ENCODE data around the gene ITGA11.

Gene ITGA11

DNA sequence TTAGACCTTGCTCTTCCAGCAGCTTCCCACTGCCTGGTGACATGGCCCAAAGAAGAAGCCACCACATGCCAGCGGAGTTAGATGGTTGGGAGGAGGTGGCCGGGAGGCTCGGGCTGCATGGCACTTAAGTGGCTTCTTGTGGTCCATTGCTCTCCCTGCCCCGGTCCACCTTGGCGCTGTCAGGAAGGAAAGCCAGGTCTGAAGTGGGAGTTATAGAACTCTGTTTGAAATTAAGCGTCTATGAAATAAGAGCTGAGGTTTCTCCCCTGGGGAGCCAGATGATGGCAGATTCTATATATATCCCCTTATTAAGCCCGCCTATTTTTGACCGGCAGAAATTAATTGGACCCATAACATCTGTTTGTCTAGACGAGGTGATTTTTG, 61.2 kb downstream of the ITGA11 start:
- no peak for DNase-seq

DNA sequence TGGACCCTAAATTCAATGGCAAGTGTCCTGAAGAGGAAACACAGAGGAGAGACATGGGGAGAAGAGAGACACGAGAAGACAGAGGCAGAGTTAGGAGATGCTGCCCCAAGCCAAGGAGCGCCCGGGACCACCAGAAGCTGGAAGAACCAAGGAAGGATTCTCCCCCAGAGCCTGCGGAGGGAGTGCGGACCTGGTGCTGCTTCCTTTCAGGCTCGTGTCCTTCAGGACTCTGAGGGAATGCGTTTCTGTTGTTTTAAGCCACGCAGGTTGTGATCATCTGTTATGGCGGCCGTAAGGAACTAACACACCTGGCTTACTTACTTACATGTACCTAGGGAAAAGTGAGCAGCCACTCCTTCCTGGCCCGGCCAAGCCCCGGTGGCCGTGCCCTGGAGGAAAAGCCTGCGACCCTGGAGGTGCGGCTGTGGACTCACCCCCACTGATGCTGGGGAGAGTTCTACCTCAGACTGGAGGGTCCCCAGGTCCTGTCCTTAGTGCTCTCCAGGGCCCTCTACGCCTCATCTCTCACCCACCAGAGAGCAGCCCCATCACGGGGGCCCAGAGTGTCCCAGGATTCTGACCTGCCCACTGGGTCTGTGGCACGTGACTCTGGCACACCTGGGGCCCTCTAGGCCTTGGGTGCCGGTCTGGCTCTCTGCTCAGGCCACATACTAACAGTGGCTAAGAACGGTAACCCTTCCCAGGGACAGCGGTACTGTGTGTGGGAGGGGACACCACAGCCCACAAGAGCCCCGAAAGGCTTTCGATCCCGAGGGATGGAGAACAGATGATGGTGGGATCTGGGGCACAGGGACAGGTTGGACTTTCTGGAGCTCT, 61.8 kb downstream of the ITGA11 start:
- no peak for DNase-seq

DNA sequence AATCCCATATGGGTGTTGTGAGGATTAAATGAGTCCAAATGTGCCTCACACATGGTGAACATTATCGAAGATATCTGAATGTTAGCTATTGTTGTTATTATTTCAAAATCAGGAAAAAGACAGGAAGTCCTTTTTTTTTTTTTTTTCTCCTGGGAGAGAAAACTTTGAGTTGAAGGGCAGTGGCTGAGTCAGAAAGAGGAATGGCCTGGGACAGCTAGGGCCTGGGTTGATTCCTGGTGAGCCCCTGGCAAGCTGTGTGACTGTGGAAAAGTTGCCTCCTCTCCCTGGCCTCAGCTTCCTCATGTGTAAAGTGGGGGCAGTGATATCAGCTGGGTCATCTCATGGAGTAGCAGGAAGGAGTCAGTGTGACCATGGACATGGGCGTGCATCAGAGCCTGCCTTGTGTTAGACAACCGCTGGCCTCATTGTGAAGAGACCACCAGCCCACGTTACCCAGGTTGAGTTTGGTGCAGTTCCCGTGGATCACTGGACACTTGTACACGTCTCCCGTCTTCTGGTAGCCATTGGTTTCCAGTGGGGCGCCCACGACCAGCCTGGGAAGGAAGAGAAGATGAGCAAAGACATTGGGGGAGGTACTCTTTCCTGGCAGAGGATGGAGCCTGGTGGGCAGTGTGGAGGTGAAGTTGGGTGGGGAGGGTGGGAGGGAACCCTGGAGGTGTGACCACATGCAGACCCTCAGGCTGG, 63.1 kb downstream of the ITGA11 start:
- no peak for DNase-seq

DNA sequence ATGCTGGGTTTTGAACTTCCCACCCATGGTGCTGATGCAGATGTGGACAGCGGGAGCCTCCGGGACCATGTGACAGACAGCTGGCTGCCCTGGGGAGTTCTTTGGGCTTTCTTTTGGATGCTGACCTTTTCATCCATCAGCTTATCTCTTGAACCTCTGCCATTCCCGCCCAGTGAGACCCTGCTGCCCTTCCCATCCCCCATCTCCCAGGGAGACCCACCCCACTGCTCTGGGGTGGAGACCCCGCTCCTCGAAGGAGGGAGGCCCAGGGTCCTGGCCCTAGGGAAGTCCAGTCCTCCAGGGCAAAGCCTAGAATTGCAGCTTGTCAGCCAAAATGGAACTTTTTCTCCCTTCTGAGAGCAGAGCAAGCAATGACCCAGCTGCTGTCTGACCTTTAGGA, 64.0 kb downstream of the ITGA11 start:
- DNase-seq, result no peak

DNA sequence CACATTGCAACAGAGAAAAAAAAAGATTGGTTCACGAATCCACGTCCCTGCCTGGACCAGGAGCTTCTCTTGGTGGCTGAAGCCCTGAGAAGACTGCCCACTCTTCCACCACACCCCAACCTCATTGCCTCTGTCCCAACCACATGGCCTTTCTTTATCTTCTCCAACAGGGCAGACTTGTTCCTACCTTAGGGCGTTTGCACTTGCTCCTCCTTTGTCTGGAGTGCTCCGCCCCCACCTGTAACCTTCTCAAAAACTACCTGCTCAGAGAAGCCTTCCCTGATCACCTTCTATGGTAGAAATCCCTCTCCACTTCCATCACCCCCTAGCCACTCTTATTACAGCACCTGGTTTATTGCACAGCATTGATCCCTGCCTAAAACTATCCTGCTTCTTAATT, 64.7 kb downstream of the ITGA11 start:
- no peak for DNase-seq

DNA sequence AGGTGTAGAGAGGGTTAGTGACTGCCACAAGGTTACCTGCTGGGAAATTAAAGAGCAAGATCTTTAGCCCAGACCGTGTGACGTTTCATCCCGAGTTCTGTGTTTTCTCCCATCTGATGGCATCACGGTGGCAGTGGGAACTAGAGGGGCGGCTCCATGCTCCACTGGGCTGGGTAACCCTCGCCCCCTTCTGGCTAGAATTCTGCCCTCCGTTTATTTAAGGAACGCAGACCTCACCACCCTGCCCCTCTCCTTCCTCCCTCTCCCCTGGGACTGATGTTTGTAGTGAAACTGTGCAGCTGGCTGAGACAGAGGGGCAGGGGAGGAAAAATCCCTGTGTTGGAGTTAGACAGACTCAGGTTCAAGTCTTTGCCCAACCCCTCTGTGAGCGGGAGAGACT, 65.6 kb downstream of the ITGA11 start:
- no peak for DNase-seq

DNA sequence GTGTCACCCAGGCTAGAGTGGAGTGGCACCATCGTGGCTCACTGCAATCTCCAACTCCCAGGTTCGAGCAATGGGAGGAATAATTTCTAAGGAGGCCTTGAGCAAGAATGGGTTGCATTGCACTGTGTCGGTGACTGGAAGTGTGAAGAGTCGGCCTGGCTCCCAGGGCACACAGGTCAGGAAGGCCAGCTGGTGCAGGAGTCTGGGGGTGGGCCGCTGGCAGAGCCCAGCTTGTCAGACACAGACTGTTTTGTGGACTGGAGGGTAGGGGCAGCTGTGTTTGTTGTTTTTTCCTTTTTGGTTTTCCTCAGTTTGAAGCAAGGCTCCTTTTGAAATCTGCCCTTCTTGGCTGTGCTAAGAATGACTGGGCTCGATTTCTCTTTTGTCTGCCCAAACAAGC, 66.2 kb downstream of the ITGA11 start:
- DNase-seq, result no peak

DNA sequence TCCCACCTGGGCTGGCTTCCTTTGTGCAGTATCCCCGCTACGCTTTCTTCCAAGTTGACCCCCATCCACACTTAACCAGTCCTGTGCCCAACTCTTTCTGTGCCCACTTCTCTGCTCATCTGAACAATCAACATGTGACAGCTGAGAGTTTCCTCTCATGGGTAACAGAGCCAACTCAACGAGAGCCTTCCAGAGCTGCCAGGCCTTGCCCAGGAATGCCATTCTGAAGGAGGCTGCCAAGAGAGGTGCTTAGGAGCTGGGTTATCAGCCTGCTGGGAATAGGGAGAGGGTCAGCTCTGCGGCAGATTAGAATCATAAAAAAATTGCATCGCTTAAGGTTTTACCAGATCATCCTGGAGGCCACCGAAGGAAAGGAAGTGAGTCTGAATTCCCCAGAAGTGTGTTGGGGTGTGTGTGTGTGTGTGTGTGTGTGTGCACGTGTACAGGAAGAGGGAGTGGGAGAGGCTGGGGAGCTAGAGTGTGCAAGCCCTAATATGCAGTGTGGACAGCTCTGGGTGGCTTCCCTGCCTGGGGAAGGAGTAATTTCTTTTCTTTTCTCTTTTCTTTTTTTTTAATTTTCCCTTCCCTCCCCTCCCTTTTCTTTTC, 66.7 kb downstream of the ITGA11 start:
- no peak for DNase-seq

DNA sequence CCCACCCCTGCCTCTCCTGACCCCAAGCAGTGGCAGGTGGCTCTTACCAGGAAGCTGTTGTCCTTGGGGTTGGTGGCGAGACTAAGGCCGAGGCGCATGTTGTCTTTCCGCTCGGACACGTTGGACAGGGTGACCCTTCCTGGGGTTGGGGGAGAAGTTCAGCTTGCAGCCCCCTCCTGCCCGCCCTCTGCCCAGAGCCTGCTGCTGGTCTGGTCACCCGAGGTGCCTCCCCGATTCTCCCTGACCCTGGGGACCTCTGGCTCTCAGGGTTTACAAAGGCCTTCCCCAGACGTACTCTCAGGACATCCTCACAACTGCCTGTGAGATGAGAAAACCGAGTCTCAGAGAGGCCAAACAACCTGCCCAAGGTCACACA, 67.3 kb downstream of the ITGA11 start:
- no peak for DNase-seq

DNA sequence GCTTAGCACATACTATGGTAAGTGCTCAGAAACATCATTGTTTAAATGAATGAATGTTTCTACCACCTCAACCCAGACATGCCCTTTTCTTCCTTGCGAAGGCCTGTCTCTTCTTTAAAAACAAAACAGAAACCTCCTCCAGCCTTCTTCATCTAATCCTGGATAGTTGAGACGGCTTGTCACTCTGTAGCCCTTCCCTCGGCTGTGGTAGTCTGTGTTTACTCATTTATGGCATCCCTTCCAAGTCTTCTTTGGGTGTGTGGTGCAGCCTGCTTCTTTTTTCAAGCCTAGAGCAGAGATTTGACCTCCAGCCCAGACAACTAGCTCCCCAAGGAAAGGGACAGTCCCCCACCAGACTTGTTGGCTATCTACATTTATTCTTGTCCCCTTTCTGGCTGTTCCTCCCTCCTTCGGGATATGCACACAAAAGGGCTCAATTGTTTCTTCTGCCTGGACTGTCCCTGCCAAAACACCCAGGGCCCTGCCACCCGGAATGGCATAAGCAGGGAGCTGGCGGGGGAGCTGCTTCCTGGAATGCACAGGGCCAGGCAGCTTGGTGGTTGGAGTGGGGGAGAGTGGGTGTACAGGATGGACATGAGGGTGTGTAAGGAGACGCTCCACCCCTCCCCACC, 67.8 kb downstream of the ITGA11 start:
- DNase-seq, result no peak

DNA sequence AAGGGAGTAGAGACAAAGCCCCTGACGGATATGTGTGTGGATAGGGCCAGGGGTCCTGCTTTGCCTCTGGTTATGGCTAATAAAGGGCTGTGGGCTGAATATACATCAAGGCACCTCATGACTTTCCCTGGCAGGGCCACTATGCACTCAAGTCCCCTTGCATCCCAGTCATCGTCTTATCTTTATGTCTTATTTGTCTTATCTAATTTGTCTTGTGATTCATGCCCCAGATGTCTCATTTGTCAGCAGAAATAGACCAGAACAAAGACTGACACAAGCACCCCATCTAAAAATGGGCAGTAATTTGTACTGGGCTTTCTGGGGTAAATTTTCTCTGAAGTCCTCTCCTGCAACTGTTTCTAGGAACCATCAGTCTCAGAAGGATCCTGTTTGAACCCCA, 68.6 kb downstream of the ITGA11 start:
- no peak for DNase-seq

DNA sequence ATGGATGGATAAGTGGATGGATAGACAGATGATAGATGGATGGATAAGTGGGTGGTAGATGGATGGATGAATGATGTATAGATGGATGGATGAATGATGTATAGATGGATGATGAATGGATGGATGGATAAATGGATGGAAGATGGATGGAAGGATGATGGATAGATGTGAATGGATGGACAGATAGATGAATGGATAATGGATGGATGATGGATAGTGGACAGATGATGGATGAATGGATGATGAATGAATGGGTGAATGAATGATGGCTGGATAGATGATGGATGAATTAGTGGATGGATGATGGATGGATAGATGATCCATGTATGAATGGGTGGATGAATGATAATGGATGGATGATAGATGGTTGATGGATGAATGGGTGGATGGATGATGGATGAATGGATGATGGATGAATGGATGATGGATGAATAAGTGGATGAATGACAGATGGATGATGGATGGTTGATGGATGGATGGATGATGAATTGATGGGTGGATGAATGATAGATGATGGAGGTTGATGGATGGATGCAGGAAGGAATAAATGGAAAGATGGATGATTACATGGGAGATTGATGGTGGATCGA, 69.3 kb downstream of the ITGA11 start:
- DNase-seq, result no peak

DNA sequence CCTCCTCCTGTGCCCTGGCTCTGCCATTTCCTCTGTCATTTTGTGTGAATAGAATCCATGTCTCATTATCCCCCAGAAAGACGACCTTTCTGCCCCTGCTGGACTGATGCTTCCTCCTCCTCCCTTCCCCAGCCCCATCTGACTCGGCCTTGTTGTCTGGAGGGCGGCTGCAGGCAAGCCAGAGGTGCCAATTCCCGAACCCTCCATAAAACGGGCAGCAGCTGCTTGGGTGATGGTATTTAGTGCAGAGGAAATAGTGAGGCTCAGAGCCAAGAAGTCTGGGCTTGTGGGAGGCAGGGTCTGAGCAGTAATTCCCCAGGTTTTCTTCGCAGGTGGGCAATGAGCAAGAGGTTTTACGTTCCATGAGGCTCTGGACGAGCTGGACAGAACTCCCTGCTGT, 71.2 kb downstream of the ITGA11 start:
- DNase-seq, result no peak

DNA sequence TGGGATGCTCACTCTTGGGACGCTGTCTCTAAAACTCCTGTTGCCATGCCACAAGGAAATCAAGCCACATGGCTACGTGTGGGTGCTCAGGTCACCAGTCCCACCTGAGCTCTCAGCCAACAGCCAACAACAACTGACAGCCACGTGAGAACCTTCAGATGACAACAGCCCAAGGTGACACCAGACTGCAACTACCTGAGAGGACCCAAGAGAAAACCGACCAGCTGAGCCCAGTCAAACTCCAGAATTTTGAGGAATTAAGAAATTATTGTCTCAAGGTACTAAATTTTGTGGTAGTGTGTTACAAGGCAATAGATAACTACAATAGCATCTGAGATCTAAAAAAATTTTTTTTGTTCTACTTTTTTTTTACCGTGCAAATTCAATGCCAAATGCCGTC, 75.2 kb downstream of the ITGA11 start:
- DNase-seq, result no peak

DNA sequence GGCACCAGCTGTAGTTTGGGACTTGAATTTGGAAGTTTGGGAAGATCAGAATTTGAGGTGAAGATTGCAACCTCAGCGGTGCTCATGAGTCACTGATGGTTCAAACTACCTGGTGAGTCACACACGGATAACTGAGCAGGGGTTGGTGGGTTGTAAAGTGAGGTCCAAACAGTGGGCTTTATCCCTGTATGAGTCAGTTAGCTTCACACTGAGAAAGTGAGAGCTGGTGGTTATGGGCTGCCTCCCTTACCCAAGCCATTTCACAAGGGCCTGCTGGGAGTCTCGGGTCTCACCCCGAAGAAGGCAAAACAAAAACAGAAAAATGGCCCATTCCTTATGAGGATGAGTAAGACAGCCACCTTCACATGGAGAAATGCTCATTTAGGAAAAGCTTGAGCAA, 77.0 kb downstream of the ITGA11 start:
- DNase-seq, result no peak

DNA sequence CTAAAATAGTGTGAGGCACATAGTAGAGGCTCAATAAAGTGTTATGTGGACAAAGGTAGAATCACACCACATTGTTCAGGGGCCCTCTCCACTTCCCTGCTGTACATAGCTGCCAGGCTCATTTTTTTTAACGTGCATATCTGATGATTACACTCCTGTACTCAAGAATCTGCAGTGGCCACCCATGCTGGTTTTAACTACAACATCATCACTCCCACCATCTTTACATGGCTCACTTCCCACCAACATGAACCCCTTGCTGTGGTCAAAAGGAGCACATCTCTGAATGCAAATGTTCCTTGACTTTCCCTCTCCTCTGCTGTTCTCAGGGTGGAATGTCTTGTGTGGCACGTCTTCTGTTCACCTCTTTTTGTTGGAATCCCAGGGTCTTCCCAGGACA, 77.7 kb downstream of the ITGA11 start:
- DNase-seq, result no peak

DNA sequence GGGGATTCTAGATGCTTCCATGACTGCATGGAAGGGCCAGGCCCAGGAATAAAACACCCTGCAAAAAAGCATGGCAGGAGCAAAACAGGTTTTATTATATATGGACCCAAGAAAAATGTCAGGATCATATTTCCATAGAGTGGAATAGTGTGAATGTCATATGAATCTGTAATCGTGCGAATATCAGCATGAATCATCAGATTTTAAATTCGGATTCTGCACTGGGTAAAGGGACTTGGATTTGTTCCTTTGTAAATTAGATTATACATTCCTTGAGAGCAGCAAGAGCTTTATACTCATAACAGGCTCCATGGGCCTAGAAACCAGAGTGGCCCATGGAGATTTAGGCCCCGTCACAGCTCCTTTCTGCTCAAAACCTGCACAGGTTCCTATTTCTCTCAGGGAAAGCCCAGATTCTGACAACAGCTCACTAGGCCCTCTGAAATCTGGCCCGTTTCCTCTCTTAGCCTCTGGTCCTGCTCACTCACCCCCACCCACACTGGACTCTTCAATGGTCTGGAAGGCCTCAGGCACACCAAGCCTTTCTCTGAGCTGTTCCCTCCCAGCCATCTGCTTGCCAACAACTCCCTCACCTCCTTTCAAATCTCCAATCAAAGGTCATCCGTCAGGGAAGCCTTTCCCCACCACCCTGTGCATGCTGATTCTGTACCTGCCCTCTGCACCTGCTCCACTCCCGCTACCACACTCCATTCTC, 78.4 kb downstream of the ITGA11 start:
- DNase-seq, result no peak

DNA sequence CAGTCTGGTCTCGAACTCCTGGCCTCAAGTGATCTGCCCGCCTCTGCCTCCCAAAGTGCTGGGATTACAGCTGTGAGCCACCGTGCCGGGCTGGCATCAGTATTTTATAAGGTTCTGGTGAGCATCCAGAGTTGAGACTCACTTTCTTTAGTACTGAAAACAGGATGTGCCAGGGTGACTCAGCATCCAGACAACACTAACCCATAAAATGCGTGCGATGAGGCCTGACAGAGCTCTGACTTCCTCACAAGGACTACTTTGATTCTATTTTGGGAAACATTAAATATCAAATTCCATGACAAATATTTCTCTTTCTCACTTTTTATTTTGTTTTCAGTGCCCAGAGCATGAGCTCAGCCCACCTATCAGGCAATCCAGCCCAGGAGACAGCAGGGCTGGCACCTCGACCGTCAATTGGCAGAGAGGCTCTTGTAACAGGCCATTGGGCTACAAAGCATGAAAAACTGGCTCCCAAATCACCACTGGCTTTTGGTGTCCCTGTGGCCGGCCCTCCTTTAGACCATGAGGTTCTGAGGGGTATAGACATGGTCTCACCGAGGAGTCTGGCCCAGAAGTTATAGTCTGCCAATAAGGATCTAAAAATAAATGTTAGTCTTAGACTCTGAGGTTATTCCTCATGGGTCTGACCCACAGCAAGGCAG, 79.4 kb downstream of the ITGA11 start:
- DNase-seq, result peak; percentile 39

DNA sequence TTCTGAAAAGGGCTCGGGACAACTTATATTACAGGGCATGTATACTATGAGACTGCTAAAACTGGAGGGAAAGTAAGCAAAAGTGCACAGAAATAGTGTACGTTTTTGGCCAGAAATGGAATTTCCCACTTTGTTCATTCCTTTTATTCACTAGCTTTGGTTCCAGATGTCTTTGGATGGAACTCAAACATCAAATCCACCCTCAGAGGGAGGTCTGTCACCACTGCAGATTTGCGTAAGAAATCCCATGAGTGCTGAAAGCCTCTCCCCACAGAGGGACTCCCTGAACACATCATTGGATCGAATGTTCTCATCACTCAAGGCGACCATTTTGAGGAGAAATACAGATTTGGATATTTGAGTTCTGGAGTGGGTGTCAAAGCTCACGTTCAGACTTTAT, 82.8 kb downstream of the ITGA11 start:
- DNase-seq, result no peak

DNA sequence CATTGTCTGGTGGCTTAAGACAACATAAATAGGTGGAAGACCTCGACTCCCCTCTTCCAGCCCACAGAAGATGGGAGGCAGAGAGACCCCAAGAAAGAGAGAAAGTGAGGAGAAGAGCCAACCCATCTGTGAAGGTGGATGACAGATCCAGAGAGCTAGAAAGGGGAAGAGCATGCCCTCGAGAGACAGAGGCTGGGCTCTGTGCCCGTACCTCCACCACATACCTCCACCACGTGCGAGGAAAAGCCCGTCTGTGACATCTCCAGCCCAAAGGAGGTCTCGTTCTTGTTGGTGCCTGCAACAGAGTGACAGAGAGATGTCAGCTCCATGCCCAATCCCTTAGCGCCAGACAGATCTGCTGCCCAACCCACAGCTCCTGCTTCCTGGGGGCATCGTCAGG, 83.4 kb downstream of the ITGA11 start:
- no peak for DNase-seq

DNA sequence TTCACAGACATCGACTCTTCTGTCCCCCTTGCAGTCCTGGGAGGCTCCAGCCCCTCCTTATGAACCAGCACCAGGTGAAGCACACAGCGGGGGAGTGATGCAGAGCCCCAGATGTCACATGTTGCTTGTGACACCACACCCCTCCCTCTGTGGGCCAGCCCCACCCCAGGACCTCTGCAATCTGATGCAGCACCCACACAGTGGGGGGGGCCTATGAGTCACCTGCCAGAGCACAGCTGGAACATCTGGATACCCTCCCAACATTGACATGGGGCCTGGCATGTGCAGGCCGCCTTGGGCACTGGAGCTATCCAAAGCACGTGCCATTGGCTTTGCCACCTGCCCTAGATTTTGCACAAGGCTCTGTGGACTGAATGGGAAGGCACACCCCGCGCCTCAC, 83.9 kb downstream of the ITGA11 start:
- DNase-seq, result no peak

DNA sequence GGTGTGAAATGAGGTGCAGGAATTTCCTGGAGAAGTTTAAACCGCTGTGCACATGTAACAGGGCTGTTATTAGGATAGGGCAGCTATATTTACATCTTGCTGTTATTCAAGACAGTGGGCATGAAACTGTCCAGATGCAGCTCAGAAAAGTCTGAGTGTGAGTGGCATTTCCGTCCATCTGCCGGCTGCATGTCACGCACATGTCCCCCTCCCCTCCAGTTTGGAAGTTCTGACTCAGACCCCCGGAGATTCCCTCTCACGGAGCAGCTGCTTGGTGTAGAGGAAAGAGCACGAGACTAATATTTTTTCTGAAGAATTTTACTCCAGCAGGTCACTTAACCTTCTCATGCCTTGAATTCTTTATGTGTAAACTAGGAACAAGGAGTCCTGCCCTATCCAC, 84.6 kb downstream of the ITGA11 start:
- no peak for DNase-seq

Data from CD4-positive, alpha-beta T cell treated with Interleukin-17A for 4 hours (primary cell).